ENCODE measurements around the gene ZSWIM1.
"Not testable (repeated sequence)": the region's sequence is repeated elsewhere in the genome, so short reads cannot be mapped to it uniquely, and the experiment has no call there.

Gene ZSWIM1

DNA sequence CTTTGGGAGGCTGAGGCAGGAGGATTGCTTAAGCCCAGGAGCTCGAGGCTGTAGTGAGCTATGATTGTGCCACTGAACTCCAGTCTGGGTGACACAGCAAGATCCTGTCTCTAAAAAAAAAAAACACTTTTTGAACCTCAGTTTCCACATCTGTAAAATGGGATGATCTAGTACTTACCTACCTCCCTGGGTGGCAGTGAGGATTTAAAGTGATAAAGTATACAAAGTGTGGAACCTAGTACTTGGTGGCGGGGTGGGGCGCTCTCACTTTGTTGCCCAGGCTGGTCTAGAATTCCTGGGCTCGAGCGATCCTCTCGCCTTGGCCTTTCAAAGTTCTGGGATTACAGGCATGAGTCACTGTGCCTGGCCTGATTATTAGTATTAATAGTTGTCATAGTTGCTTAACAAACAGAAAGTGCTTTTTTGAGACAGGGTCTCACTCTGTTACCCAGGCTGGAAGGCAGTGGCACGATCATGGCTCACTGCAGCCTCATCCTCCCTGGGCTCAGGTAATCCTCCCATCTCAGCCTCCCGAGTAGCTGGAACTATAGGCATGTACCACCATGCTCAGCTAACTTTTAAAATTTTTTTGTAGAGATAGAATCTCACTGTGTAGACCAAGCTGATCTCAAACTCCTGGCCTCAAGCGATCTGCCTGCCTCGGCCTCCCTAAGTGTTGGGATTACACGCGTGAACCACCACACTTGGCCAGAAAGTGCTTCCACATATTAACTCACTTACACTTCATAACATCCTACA, 37.9 kb downstream of the ZSWIM1 start:
- Histone ChIP-seq H3K27me3 (ENCODE audit: control insufficient read depth, insufficient read depth, low read length) (no peaks in the 10 kb centered on the region), H3K36me3 (ENCODE audit: control insufficient read depth, insufficient read depth, low read length) (no peaks in the 10 kb centered on the region), H3K9ac (ENCODE audit: low read length) (no peak overlapping the region), H3K9me3 (ENCODE audit: control insufficient read depth, low read length) (no peaks in the 10 kb centered on the region), H3K4me3 (ENCODE audit: low read length) (no peak overlapping the region), H3K4me1 (ENCODE audit: control insufficient read depth, insufficient read depth, low read length) (peaks cover 14% of the 10 kb centered on the region)

DNA sequence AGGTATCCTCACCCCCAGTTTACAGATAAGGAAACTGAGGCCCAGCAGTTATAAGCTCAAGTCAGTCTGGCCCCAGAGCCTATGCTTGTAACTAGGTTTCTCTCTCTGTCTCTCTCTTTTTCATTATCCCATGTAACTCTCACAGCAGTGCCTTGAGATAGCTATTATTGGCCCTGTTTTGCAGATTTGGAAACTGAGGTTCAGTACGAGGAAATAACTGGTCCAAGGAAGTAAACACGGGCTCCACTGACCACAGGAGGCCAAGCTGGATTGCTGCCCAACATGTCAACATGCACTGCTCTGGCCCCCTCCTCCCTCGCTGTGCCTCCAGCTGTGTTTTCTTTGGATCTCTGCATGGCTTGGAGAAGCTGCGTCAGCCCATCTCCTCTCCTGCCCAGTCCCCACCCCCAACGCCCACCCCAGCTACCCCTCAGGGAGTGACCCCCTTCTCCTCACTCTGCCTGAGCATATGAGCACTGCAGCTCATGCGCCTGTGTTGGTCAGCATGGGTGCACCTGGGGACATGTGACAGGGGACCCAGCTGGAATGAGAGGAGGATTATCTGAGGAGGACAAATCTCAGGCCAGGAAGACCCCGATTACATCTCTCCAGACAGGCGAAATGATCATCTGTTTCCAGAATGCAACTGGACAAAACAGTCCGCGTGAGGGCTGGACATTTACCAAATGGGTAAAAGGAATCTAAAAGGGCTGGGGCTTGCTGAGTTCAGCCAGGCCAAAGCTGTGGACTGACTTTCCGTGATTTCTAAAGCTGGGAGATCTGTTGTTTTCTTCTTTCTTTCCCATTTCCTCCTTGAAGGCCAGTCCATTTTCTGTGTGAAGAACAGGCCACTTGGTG, 38.7 kb downstream of the ZSWIM1 start:
- H3K9ac ChIP-seq (ENCODE audit: low read length), result no peak overlapping the region

DNA sequence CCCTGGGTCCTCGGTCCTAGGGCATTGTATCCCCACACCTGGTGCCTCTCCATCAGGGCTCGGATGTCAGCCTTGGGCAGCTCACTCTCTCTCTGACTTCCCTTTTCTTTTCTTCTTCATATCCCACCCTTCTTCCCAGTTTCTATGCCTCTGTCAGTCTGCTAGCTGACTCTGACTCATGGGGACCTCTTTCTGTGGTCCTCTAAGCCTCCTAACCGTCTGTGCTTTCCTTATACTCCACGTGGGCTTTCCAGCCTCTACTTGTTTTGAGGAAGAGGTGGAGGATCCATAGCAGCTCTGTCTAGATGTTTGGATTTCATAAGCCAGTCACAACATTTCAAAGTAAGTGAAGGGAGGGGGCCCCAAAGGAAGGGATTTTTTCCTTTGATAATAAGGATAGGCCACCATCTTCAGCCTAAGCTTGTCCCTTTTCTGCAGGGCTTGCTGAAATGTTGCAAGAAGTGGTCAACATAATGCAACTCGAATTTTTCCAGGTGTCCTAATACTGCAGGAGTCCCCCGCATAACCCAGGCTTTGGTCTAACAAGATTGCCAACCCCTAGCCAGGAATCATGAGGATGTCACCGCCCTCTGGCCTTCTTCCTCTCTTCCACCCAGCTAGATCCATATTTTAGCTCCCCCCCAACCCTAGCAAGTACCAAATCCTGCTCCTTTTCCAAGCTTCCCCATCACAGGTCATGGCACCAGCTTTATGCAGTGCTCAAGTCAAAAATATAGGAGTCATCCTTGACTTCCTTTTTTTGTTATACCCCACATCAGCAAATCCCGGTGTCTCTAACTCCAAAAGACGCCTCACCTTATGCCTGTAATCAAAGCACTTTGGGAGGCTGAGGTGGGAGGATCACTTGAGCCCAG, 39.7 kb downstream of the ZSWIM1 start:
- Histone ChIP-seq H3K9me3 (ENCODE audit: control insufficient read depth, low read length) (no peaks in the 10 kb centered on the region), H3K4me1 (ENCODE audit: control insufficient read depth, insufficient read depth, low read length) (peaks cover 5% of the 10 kb centered on the region), H3K27me3 (ENCODE audit: control insufficient read depth, insufficient read depth, low read length) (no peaks in the 10 kb centered on the region), H3K9ac (ENCODE audit: low read length) (no peak overlapping the region), H3K36me3 (ENCODE audit: control insufficient read depth, insufficient read depth, low read length) (no peaks in the 10 kb centered on the region), H3K4me3 (ENCODE audit: low read length) (no peak overlapping the region)

More for the DNA sequence above, 38.7 kb downstream of the ZSWIM1 start:
- no peaks in the 10 kb centered on the region for H3K27me3 ChIP-seq (ENCODE audit: control insufficient read depth, insufficient read depth, low read length)
- peaks cover 7% of the 10 kb centered on the region for H3K4me1 ChIP-seq (ENCODE audit: control insufficient read depth, insufficient read depth, low read length)
- H3K9me3 ChIP-seq (ENCODE audit: control insufficient read depth, low read length), result no peaks in the 10 kb centered on the region
- H3K4me3 ChIP-seq (ENCODE audit: low read length), result no peak overlapping the region
- H3K36me3 ChIP-seq (ENCODE audit: control insufficient read depth, insufficient read depth, low read length), result no peaks in the 10 kb centered on the region

DNA sequence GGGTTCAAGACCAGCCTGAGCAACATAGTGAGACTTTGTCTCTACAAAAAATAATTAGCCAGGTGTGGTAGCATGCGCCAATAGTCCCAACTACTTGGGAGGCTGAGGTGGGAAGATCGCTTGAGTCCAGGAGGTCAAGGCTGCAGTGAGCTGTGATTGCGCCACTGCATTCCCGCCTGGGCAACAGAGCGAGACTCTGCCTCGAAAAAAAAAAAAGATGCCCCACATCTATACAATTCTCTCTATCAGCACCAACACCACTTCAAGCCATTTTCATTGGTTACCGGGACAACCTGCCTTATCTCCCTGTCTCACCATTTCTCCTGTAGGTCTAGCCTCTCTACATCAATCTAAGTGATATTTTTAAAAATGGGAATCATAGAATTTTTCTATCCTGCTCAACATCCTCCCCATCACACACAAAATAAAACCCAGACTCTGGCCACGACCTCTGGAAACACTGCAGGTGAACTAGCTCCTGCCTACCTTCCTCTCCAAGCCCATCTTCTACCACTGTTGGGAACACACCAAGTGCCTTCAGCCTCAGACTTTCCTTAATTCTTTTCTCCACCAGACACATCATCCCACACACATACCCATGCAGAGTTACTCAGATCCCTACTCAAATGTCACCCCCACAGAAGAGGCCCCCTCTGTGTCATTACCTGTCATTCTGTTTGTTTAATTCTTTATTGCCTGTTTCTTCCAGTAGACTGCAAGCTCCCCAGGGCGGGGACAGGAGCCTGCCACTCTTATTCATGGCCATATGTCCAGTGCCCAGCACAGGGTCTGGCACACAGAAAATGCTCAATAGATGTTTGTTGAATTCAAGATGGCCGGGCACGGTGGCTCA, 40.5 kb downstream of the ZSWIM1 start:
- no peak overlapping the region for H3K9ac ChIP-seq (ENCODE audit: low read length)
- no peaks in the 10 kb centered on the region for H3K36me3 ChIP-seq (ENCODE audit: control insufficient read depth, insufficient read depth, low read length)
- no peaks in the 10 kb centered on the region for H3K27me3 ChIP-seq (ENCODE audit: control insufficient read depth, insufficient read depth, low read length)
- H3K9me3 ChIP-seq (ENCODE audit: control insufficient read depth, low read length), result no peaks in the 10 kb centered on the region
- H3K4me3 ChIP-seq (ENCODE audit: low read length), result no peak overlapping the region
- peaks cover 5% of the 10 kb centered on the region for H3K4me1 ChIP-seq (ENCODE audit: control insufficient read depth, insufficient read depth, low read length)

DNA sequence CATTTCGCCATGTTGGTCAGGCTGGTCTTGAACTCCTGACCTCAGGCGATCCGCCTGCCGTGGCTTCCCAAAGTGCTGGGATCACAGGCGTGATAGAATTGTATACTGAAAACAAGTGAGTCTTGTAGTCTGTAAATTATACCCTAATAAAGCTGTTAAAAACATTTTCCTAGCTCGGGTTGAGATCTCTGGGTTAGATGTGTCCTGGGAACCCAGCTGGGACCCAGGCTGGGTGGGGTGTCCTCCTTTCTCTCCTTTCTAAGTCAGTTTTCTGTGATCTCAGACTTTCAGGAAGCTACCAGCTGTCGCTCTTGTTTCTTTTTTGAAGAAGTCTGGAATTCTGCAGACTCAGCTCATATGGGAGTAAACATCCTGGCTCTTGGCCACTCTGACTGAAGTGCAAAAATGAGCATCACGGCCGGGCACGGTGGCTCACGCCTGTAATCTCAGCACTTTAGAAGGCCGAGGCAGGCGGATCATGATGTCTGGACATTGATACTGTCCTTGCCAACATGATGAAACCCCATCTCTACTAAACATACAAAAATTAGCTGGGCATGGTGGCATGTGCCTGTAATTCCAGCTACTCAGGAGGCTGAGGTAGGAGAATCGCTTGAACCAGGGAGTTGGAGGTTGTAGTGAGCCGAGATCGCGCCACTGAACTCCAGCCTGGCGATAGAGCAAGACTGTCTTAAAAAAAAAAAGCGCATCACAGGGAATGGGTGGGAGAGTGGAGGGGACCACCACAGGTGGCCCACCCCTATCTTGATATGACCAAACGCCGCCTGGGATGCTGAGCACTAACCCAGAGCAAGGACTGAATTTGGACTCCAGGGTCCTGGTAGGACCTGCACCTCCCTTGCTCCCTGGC, 43.6 kb downstream of the ZSWIM1 start:
- Histone ChIP-seq H3K36me3 (ENCODE audit: control insufficient read depth, insufficient read depth, low read length) (no peaks in the 10 kb centered on the region), H3K9ac (ENCODE audit: low read length) (no peak overlapping the region), H3K4me1 (ENCODE audit: control insufficient read depth, insufficient read depth, low read length) (peaks cover 5% of the 10 kb centered on the region), H3K9me3 (ENCODE audit: control insufficient read depth, low read length) (no peaks in the 10 kb centered on the region), H3K27me3 (ENCODE audit: control insufficient read depth, insufficient read depth, low read length) (no peaks in the 10 kb centered on the region), H3K4me3 (ENCODE audit: low read length) (no peak overlapping the region)

DNA sequence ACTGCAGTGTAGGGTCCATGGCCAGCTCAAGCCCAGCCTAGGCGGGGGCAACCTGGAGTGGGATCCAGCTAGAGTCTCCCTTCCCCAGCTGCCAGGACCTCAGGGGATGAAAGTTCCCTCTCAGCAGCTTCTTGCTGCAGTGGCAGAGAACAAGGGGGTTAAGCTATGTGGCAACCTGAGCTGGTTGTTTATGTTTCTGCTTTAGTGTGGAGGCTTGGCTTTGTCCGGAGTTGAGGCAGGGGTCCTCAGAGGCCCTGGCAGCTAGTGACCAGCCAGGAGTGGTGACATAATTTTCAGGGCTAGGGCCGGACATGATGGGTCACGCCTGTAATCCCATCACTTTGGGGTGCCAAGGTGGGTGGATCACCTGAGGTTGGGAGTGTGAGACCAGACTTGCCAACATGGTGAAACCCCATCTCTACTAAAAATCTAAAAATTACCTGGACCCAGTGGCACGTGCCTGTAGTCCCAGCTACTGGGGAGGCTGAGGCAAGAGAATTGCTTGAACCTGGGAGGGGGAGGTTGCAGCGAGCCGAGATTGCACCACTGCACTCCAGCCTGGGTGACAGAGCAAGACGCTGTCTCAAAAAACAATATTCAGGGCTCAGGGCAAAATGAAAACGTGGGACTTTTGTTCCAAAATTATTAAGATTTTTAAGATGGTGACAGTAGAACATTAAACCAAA, 44.9 kb downstream of the ZSWIM1 start:
- Histone ChIP-seq H3K4me3 (ENCODE audit: low read length) (no peak overlapping the region), H3K27me3 (ENCODE audit: control insufficient read depth, insufficient read depth, low read length) (no peaks in the 10 kb centered on the region), H3K9me3 (ENCODE audit: control insufficient read depth, low read length) (no peaks in the 10 kb centered on the region), H3K4me1 (ENCODE audit: control insufficient read depth, insufficient read depth, low read length) (peaks cover 5% of the 10 kb centered on the region), H3K36me3 (ENCODE audit: control insufficient read depth, insufficient read depth, low read length) (no peaks in the 10 kb centered on the region), H3K9ac (ENCODE audit: low read length) (no peak overlapping the region)

DNA sequence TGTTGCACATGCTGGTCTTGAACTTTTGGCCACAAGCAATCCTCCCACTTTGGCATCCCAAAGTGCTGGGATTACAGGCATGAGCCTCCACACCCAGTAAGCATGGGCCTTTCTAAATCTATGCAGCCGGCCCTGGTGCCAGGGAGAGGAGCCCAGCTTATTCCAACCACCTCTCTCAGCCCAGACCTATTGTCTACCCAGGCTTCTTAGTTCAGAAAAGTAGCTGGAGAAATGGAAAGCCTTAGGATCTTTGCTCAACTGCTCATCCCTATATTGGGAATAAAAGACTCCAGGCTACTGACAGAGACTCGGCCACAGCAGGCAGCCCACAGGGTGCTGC, 45.7 kb downstream of the ZSWIM1 start:
- Histone ChIP-seq H3K9me3 (ENCODE audit: control insufficient read depth, low read length) (no peaks in the 10 kb centered on the region), H3K4me1 (ENCODE audit: control insufficient read depth, insufficient read depth, low read length) (peaks cover 5% of the 10 kb centered on the region), H3K9ac (ENCODE audit: low read length) (no peak overlapping the region), H3K36me3 (ENCODE audit: control insufficient read depth, insufficient read depth, low read length) (no peaks in the 10 kb centered on the region), H3K4me3 (ENCODE audit: low read length) (no peak overlapping the region), H3K27me3 (ENCODE audit: control insufficient read depth, insufficient read depth, low read length) (no peaks in the 10 kb centered on the region)

DNA sequence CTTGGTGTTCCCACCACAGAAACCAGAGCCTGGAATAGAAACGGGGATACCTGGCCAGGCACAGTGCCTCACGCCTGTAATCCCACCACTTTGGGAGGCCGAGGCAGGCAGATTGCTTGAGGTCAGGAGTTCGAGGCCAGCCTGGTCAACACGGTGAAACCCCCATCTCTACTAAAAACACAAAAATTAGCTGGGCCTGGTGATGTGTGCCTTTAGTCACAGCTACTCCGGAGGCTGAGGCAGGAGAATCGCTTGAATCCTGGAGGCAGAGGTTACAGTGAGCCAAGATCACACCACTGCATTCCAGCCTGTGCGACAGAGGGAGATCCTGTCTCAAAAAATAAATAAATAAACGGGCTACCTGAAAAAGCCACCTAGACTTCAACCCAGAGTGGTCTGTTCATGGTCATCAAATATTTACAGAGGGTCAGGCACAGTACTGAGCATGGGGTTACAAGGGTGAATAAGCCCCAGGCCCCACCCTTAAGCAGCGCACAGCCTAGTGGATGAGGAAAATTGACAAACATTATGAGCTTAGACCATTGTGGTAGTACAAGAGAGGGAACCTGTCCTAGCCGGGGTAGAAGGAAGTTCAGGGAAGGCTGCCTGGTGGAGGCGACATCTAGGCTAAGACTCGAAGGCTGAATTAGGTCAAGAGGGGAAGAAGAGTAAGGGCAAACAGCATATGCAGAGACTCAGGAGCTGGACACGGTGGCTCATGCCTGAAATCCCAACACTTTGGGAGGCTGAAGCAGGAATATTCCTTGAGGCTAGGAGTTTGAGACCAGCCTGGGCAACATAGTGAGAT, 46.2 kb downstream of the ZSWIM1 start:
- Histone ChIP-seq H3K27me3 (ENCODE audit: control insufficient read depth, insufficient read depth, low read length) (no peaks in the 10 kb centered on the region), H3K9me3 (ENCODE audit: control insufficient read depth, low read length) (no peaks in the 10 kb centered on the region), H3K4me3 (ENCODE audit: low read length) (no peak overlapping the region), H3K4me1 (ENCODE audit: control insufficient read depth, insufficient read depth, low read length) (peaks cover 5% of the 10 kb centered on the region), H3K9ac (ENCODE audit: low read length) (no peak overlapping the region), H3K36me3 (ENCODE audit: control insufficient read depth, insufficient read depth, low read length) (no peaks in the 10 kb centered on the region)

DNA sequence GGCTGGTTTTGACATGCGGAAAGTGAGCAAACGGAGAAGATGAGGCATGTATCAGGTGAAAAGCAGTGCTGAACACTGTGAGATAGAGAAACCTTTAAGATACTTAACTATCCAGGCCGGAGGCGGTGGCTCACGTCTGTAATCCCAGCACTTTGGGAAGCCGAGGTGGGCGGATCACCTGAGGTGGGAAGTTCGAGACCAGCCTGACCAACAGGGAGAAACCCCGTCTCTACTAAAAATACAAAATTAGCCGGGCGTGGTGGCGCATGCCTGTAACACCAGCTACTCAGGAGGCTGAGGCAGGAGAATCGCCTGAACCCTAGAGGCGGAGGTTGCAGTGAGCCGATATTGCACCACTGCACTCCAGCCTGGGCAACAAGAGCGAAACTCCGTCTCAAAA, 50.7 kb downstream of the ZSWIM1 start:
- not testable (repeated sequence) for H3K36me3 ChIP-seq (ENCODE audit: control insufficient read depth, insufficient read depth, low read length); H3K9ac ChIP-seq (ENCODE audit: low read length); H3K4me3 ChIP-seq (ENCODE audit: low read length); H3K9me3 ChIP-seq (ENCODE audit: control insufficient read depth, low read length); H3K27me3 ChIP-seq (ENCODE audit: control insufficient read depth, insufficient read depth, low read length)
- H3K4me1 ChIP-seq (ENCODE audit: control insufficient read depth, insufficient read depth, low read length), result peaks cover 15% of the 10 kb centered on the region

All from mucosa of stomach (tissue), 1 donor.